OCI-LY7 (cell line): ENCODE data around the gene GPR132. TPM values are rescaled to one million over a fixed set of nuclear protein-coding genes. Genes with fewer than 3 reads are reported as not detected.

Source experiments
- BruUV-seq: library from RNA; stranded (reverse); fragments of 400-500 nt; replicated peaks from 2 replicates; lab custom pipeline; 2021; lab: Mats Ljungman, UMichigan
- CTCF ChIA-PET: fragments of 300-600 bp; sonication (Branson Sonifier 250); formaldehyde crosslinking; loops from one replicate; lab custom pipeline; 2022; ENCODE audit warnings: antibody characterized with exemption; ENCODE audit not compliant: unreplicated experiment; lab: Charles Lee
- POLR2A ChIA-PET: fragments of 300-600 bp; sonication (Branson Sonifier 250); formaldehyde crosslinking; loops from one replicate; lab custom pipeline; 2022; ENCODE audit warnings: antibody characterized with exemption; lab: Charles Lee
- DNase-seq: peaks from one replicate; pipeline ENCODE4 v3.0.0-alpha.2; 2015; ENCODE audit warnings: low spot score
- H2AFZ ChIP-seq: fragments of 200-600 bp; sonication (generic), shearing (Covaris generic); 2 replicates; pipeline ENCODE4 v1.6.1; 2014; ENCODE audit warnings: mild to moderate bottlenecking, antibody characterized with exemption, low read length, moderate library complexity
- H3K27ac ChIP-seq: fragments of 200-600 bp; sonication (generic); 2 replicates; pipeline ENCODE4 v1.5.1; 2014; ENCODE audit warnings: mixed run types, low read depth, mild to moderate bottlenecking, moderate library complexity, low read length, inconsistent platforms; ENCODE audit not compliant: poor library complexity, severe bottlenecking
- H3K36me3 ChIP-seq: fragments of 200-600 bp; sonication (generic); 2 replicates; pipeline ENCODE4 v1.6.1; 2014; ENCODE audit warnings: mild to moderate bottlenecking, antibody characterized with exemption, low read length, moderate library complexity, mixed read lengths; ENCODE audit not compliant: insufficient read depth
- H3K4me1 ChIP-seq: fragments of 200-600 bp; sonication (generic); 2 replicates; pipeline ENCODE4 v1.5.1; 2014; ENCODE audit warnings: mild to moderate bottlenecking, low read length; ENCODE audit not compliant: insufficient read depth, poor library complexity, severe bottlenecking
- H3K4me2 ChIP-seq: fragments of 200-600 bp; sonication (generic); 2 replicates; pipeline ENCODE4 v1.6.1; 2014; ENCODE audit warnings: mild to moderate bottlenecking, low read length
- H3K4me3 ChIP-seq: fragments of 200-600 bp; sonication (generic); 2 replicates; pipeline ENCODE4 v1.5.1; 2014; ENCODE audit warnings: mild to moderate bottlenecking, low read depth, low read length; ENCODE audit not compliant: poor library complexity, severe bottlenecking
- H3K79me2 ChIP-seq: fragments of 200-600 bp; sonication (generic); 2 replicates; pipeline ENCODE4 v1.6.1; 2016; ENCODE audit warnings: low read depth, mild to moderate bottlenecking, low read length, moderate library complexity, mixed read lengths; ENCODE audit not compliant: insufficient read depth
- H3K9me2 ChIP-seq: fragments of 200-600 bp; sonication (generic); 2 replicates; pipeline ENCODE4 v1.6.1; 2016; ENCODE audit warnings: mild to moderate bottlenecking, low read length, mixed read lengths; ENCODE audit not compliant: insufficient read depth
- H3K9me3 ChIP-seq: fragments of 200-600 bp; sonication (generic); 2 replicates; pipeline ENCODE4 v1.6.1; 2014; ENCODE audit warnings: mild to moderate bottlenecking, mixed run types, low read length, mixed read lengths
- H4K20me1 ChIP-seq: fragments of 200-600 bp; sonication (generic); 2 replicates; pipeline ENCODE4 v1.6.1; 2014; ENCODE audit warnings: mild to moderate bottlenecking, antibody characterized with exemption, low read length, moderate library complexity, mixed read lengths; ENCODE audit not compliant: insufficient read depth
- EZH2phosphoT487 ChIP-seq: fragments of 200-600 bp; sonication (generic); IDR thresholded peaks from 2 replicates; pipeline ENCODE4 v1.6.1; 2018; ENCODE audit warnings: low read depth, borderline replicate concordance, mild to moderate bottlenecking, mixed run types, antibody characterized with exemption, low read length, moderate library complexity, mixed read lengths
- intact Hi-C: fragments of 100-400 bp; cut with micrococcal nuclease; formaldehyde crosslinking; loops from one replicate; pipeline ENCODE4 v1.10.0; 2022; ENCODE audit not compliant: unreplicated experiment
- total RNA-seq, 2 experiments: library from RNA; depleted of rRNA in 1 of 2; stranded (reverse); fragments of >200 nt in 1 of 2; shearing (Covaris generic) in 1 of 2; gene quantifications; 2 replicates each; pipeline ENCODE4 v1.2.3, GENCODE V29; 2014 to 2022
- TF ChIP-seq, protein P1 (sequence below): fragments of 200-600 bp; sonication (generic); conservative IDR thresholded peaks from 2 replicates; pipeline ENCODE4 v1.5.1; 2014; ENCODE audit warnings: mild to moderate bottlenecking, antibody characterized with exemption, low read length, moderate library complexity, mixed read lengths

Gene GPR132
- total RNA-seq, 2 experiments from 2014 or later: 1.0 to 3.0 TPM

GRCh38 chr14:105012171-105012985 is 52.9 kb downstream of the GPR132 start:
- intact Hi-C loops: no loop called here
- CTCF ChIA-PET: interaction anchor here (0.6 kb wide), 1 partner anchor 1384 kb away, joined by 3 read pairs; the partner anchor contains the start of gene KLC1
- POLR2A ChIA-PET: interaction anchor here (1.1 kb wide), 1 partner anchor 8 kb away, joined by 3 read pairs; the partner anchor contains the start of gene CDCA4
- Histone ChIP-seq H4K20me1 (peaks cover 61% of the 10 kb centered on the region), H3K4me2 (peak overlapping the region; percentile 89; the same call in 1 of the 2 replicates), H3K4me3 (no peak overlapping the region), H2AFZ (no peak overlapping the region), H3K9me3 (no peaks in the 10 kb centered on the region), H3K36me3 (peaks cover 97% of the 10 kb centered on the region), H3K4me1 (peaks cover 48% of the 10 kb centered on the region), H3K27ac (no peak overlapping the region), H3K9me2 (no peaks in the 10 kb centered on the region), H3K79me2 (peaks cover 89% of the 10 kb centered on the region)
- no peak for DNase-seq
- TF ChIP-seq, protein P1, sequence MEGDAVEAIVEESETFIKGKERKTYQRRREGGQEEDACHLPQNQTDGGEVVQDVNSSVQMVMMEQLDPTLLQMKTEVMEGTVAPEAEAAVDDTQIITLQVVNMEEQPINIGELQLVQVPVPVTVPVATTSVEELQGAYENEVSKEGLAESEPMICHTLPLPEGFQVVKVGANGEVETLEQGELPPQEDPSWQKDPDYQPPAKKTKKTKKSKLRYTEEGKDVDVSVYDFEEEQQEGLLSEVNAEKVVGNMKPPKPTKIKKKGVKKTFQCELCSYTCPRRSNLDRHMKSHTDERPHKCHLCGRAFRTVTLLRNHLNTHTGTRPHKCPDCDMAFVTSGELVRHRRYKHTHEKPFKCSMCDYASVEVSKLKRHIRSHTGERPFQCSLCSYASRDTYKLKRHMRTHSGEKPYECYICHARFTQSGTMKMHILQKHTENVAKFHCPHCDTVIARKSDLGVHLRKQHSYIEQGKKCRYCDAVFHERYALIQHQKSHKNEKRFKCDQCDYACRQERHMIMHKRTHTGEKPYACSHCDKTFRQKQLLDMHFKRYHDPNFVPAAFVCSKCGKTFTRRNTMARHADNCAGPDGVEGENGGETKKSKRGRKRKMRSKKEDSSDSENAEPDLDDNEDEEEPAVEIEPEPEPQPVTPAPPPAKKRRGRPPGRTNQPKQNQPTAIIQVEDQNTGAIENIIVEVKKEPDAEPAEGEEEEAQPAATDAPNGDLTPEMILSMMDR: peak; percentile 85
- TF ChIP-seq EZH2phosphoT487: no peak
- no TSS peak for BruUV-seq

DNA sequence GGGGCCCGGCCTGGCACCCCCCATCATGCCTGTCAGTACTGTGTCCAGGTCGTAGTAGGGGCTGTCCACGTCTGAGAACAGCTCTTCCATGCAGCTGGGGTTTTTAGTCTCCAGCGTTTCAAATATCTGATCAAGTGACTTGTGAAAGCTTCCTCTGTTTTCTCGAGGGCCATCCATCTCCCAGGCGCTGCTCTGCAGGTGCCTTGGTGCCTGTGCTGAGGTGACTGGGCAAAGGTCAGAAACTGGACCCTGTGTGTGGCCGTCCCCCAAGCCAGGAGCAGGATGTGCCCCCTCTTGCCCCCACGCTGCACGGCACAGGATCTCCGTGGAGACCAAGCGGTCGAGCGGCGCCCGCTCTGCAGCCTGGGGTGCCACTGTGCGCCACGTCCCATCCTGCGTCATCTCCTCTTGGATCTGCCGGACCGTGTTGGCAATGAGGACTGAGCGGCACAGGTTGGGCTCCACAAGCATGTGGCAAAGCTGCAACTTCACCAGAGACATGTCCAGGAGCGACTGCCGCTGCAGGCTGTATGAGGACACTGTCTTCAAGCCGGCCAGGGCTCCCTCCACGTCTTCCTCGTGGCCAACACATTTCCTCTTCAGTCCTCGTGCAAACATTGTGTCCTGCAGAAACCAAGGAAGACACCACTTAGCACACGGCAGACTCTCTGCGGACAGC is 53.8 kb downstream of the GPR132 start:
- no peak overlapping the region for H3K4me3 ChIP-seq
- TF ChIP-seq EZH2phosphoT487: no peak
- TF ChIP-seq, protein P1: no peak
- peaks cover 97% of the 10 kb centered on the region for H3K36me3 ChIP-seq
- H3K4me2 ChIP-seq: no peak overlapping the region
- H3K27ac ChIP-seq: no peak overlapping the region
- H3K79me2 ChIP-seq: peaks cover 80% of the 10 kb centered on the region
- POLR2A ChIA-PET: interaction anchor here (0.6 to 1.1 kb wide), 2 partner anchors 9 to 12 kb away, joined by 3 read pairs; partner anchors contain the start of gene CDCA4
- BruUV-seq: no TSS peak
- intact Hi-C loops: no loop called here
- H2AFZ ChIP-seq: no peak overlapping the region
- H4K20me1 ChIP-seq: peaks cover 55% of the 10 kb centered on the region
- peaks cover 39% of the 10 kb centered on the region for H3K4me1 ChIP-seq
- H3K9me3 ChIP-seq: no peaks in the 10 kb centered on the region
- DNase-seq: no peak
- CTCF ChIA-PET: no interaction called here
- H3K9me2 ChIP-seq: no peaks in the 10 kb centered on the region
